Stimulated activated CD4-positive, alpha-beta T cell treated with anti-CD3 and anti-CD28 coated beads, Interleukin-15, amount 100 ng/mL, for 1 hour (primary cell): ENCODE measurements around the gene RERE.
A peak's percentile ranks its signal among the peaks of the same experiment; 100 is the strongest.

ENCODE experiments used
- DNase-seq, 2 donors: peaks; one replicate each; pipeline ENCODE4 v3.0.0-alpha.2; 2020; ENCODE audit warnings: low read depth in 1 of 2, low spot score in 1 of 2

RERE gene

DNA sequence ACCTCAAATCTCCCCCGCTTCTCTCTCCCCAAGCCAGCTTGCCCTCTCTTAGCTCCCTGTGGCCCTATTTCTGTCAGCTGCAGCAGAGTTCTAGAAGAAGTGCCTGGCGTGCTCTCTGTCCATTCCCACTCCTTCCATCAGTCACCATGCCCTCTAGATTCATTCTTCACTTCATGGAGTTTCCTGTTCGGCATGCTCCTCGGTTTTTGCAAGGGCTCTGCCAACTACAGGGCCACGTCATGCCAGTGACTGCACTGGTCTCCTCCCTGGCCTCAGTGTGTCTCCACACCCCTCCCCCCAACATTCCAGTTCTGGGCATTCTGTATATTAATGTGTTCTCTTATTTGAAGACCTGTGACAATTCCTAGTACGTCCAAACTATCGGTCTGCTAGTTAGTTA, 385.7 kb downstream of the RERE start:
- no peak for DNase-seq

DNA sequence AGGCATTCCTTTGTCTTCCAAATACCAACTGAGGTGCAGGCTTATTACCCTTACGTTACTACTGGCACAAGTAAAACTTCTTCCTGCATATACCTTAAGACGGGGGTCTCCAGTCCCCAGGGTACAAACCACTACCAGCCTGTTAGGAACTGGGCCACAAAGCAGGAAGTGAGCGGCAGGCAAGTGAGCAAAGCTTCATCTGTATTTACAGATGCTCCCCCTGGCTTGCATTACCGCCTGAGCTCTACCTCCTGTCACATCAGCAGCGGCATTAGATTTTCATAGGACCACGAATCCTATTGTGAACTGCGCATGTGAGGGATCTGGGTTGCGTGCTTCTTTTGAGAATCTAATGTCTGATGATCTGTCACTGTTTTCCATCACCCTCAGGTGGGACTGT, 386.4 kb downstream of the RERE start:
- no peak for DNase-seq

GRCh38 chr1:8430476-8430875, 387.0 kb downstream of the RERE start:
- no peak for DNase-seq

DNA sequence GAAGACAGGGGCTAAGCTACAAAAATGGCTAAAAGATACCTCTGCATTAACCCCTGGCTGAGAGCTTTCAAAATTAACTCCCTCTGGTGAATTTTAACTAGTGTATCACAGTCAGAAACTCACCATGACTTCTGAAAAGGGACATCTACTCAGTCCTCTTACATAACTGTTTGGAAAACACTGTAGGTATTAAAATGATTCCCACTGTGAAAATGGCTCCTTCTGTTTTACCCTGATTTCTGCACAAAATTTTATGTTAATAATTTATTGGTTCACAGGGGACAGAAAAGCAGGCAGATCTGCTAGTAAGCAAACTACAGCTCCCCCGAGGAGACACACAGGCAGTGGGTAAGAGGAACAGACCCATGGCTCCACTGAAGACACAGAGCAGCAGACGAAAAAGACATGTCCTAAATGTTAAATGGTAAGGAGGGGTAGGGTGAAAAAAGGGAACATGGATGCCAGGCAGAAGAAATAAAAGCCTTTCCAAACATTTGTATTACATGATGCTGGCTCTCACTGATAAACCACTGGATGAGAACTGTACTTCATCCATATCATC, 387.8 kb downstream of the RERE start:
- no peak for DNase-seq

- no peak for DNase-seq
Observed at GRCh38 chr1:8428441-8428840, 389.0 kb downstream of the RERE start.

DNA sequence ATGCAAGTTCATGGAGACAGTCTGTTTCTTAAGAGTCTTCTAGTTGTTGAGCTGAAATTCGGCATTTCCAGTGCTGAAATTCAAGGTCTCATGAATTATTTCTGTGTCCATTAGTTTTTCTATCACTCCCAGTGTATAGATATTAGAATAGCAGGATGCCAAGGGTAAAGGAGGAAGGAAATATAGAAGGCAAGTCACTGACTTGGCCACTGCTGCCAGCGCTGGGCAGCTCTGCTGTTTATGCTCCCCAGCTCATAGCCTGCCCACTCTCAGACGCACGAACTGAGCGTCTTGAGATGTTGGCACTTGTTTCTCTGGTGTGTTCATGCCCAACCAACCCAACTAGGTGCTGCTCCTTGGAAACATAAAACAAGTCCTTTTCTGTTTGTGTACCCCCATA, 389.5 kb downstream of the RERE start:
- no peak for DNase-seq

- DNase-seq = no peak
Observed at GRCh38 chr1:8427493-8427892, 389.9 kb downstream of the RERE start.

GRCh38 chr1:8426996-8427395, 390.4 kb downstream of the RERE start:
- DNase-seq = no peak

GRCh38 chr1:8425781-8426161, 391.7 kb downstream of the RERE start:
- no peak for DNase-seq

- no peak for DNase-seq
Observed at GRCh38 chr1:8425150-8425780, 392.2 kb downstream of the RERE start.

GRCh38 chr1:8424539-8425116, 392.8 kb downstream of the RERE start:
- peak in 1 of 2 donors; percentile 22 for DNase-seq

DNA sequence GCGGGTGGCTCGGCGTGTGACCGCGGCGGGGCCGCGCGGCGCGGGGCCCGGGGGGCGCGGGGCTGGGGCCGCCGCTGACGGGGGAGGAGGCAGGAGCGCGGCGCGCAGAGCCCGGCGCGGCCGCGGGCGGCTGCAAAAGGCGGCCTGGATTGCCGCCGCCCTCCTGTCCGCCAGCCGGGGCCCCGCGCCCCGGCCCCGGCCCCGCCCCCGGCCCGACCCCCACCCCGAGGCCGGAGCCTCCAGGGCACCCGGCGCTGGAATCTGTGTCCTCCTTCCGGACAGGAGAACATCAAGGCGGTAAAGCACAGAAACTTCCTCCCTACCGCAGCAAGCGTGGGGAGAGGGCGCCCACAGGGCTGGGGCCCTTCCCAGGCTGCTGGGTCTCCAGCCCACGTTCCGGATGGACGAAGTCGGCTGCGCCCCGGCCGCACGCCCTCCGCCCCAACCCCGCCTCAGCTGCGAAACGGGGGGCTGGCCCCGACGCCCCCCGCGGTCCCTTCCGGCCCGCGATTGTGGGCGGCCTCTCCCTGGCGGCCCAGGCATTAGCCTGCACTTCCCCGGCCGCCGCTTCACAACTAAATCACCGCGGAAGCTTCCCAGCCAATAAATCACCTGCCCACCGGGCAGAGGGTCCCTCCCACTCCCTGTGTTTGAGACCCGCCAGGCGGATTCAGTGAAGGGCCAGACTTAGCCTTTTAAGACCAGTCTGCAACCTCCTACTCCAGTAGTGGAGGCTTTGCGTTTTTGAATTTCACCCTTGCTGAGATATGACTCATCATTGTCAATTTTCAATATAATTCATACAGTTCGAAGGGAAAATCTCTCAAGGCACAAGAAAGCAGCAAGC, 393.5 kb downstream of the RERE start:
- peak; percentile 18 to 33 for DNase-seq

DNA sequence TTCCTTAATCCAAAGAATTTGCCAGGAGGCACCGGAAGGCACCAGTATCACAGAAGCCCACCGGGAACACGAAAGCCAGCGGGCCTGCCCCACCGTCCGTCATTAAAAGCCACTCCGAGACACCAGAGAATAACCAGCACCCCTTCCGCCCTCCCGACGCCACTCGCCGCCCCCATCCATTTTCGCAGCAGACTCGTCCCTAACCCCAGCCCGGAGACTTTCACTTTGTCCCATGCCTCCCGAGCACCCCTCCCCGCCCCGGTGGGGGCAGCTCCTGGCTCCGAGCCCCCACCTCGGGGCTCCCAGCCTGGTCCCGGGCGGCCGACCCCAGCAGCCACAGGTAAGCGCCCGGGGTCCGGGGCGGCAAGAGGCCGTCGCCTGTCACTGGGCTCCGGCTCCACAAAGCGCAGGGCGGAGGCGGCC, 394.2 kb downstream of the RERE start:
- peak; percentile 10 to 22 for DNase-seq

- no peak for DNase-seq
Observed at GRCh38 chr1:8422510-8423268, 394.8 kb downstream of the RERE start.

DNA sequence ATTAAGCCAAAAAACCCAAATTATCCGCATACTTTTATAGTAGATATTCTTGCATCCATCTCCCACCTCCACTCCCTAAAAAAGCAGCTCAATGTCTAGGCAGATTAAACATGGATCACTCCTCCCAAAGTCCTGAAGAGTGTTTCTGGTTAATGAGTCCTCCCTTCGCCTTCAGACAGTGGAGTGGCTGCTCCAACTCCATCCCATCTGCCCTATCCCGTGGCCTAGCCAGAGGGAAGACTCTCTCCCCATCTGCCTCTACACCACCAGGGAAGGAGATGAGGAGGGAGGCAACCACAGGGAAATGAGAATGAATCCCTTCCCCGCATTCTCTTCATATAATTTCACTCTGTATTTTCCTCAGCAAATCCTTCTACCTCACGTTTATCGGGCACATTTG, 395.7 kb downstream of the RERE start:
- DNase-seq = no peak

DNA sequence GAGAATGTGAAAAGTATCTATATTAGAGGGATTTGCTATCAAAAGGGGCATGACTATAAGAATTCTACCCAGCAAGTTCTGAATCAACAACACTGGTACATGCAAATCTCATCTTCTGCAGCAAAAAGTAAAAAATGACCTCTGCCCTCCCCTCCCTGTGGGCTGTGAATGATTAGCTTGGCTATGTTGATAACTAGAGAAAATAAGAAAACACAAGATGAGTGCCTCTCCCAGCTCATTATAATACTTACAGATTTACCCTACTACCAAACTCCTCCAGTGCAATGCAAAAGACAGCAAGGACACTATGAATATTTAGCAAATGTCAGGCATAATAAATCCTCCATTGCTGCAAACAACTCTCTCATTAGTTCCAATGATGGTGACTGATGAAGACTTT, 397.1 kb downstream of the RERE start:
- DNase-seq = no peak

DNA sequence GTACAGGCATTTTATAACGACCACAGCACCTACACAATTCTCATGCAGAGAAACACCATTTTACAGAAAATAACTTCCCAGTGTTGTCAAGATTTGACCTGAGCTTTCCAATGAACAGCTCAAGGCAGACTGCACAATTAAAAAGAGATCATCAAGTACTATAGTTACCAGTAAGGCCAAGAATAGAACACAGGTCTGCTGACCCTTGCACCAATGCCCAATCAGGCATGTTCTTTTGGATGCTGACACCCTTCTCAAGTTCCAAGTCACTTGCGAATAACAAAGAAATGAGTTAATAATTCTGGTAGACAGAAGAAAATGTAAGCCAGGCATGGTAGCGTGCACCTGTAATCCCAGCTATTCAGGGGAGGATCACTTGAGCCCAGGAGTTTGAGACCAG, 397.6 kb downstream of the RERE start:
- DNase-seq = no peak

- DNase-seq = no peak
Observed at GRCh38 chr1:8419172-8419571, 398.3 kb downstream of the RERE start.

DNA sequence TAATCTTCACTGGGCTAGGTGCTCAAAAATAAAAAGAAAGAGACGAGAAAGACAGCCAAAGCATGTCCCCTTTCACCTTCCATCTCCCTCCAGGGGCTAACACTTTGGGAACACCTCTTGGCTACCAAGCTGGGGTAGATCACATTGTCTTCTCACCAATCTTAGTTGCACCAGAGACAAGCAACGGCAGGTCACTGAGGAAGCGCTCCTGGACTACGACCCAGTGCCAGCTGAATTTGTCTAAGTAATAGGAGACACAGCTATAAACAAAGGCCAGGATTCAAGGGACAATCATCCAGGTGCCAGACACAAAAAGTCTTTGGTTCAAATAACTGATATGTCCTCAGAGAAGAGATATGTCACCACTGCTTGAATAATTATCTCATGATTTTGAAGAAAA, 399.1 kb downstream of the RERE start:
- no peak for DNase-seq

GRCh38 chr1:8417625-8418024, 399.8 kb downstream of the RERE start:
- no peak for DNase-seq

DNA sequence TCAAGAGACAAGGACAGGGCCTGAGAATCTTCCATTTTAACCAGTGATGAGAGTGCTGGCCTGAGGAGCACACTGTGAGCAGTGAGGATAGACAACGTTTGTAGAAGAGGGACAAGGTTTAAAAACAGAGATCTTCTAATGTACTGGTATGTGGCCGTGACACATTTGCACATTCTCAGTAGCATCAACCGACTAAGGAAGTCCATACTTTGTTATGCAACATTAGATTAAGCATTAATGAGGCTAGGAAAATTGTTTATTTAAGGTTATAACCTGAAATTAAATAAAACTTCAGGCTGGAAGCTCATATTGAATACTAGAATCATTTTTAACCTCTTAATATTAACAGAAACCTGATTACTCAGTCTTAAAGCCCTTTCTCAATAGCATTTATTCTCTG, 400.6 kb downstream of the RERE start:
- DNase-seq = no peak
